Measurements from ENCODE around the gene SLC6A18.

SLC6A18 gene

DNA sequence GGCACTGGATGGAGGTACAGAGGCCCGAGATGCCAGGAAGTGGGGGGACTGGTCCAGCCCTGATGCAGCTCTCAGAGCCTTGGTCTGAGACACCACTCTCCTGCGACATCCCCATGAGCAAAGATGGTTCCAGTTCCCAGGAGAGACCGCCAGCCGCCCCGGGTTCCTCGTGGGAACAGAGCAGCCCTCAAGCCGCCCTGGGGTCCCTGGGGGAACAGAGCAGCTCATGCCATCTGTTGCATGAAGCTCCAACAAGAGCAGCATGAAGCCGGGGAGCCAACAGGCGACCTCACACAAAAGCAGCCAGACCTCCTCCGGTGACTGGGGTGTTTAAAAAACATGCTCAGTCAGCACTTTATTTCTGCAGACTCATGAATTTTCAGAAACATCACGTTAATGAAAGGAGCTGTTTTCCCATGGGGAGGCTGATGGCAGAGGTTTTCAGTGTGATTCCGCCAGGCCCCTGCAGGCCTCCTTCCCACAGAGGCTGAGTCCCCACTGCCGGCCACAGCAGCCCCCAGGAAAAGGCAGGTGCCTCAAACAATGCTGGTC, 6.2 kb downstream of the SLC6A18 start:
- DNase-seq (ENCODE audit: low spot score): no peak

DNA sequence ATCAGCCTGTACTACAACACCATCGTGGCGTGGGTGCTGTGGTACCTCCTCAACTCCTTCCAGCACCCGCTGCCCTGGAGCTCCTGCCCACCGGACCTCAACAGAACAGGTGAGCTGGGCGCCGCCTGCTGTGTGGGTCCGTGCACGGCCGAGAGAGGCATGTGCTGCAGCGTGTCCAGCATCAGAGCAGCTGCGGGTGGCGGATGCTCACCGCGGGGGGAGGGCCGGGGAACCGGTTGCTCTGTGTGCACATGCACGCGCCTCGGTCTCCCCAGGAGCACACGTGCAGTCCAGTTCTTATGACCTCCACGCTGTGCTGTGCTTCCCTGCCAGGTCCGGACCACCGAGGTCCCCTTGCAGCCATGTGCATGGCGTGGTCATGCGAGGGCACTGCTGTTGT, 7.6 kb downstream of the SLC6A18 start:
- no peak for DNase-seq (ENCODE audit: low spot score)

DNA sequence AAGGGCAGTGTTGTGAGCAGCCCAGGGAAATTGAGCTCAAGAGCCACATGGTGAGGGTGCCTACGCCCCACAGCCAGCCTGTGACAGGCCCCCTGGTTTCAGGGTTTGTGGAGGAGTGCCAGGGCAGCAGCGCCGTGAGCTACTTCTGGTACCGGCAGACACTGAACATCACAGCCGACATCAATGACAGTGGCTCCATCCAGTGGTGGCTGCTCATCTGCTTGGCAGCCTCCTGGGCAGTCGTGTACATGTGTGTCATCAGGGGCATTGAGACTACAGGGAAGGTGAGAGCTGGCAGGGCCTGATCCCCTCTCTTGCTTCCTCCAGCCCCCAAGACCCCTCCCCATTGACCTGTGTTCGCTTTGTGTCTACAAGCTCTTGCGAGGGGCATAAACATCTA, 10.2 kb downstream of the SLC6A18 start:
- DNase-seq (ENCODE audit: low spot score): no peak

DNA sequence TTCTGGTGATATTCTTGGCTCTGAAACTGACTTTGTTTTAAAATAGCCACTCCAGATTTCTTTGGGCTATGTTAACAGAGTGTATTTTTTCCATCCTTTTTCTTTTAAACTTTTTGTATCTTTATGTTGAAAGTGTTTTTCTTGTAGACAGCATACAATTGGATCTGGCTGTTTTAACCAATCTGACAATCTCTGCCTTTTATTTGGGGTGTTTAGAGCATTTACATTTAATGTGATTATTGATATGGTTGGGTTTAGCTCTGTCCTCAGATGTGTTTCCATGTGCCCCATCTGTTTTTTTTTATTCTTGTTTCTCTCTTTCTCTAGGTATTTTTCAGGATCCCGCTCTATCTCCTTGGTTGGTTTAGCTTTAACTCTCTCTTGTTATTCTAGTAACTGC, 10.7 kb downstream of the SLC6A18 start:
- DNase-seq (ENCODE audit: low spot score): no peak

DNA sequence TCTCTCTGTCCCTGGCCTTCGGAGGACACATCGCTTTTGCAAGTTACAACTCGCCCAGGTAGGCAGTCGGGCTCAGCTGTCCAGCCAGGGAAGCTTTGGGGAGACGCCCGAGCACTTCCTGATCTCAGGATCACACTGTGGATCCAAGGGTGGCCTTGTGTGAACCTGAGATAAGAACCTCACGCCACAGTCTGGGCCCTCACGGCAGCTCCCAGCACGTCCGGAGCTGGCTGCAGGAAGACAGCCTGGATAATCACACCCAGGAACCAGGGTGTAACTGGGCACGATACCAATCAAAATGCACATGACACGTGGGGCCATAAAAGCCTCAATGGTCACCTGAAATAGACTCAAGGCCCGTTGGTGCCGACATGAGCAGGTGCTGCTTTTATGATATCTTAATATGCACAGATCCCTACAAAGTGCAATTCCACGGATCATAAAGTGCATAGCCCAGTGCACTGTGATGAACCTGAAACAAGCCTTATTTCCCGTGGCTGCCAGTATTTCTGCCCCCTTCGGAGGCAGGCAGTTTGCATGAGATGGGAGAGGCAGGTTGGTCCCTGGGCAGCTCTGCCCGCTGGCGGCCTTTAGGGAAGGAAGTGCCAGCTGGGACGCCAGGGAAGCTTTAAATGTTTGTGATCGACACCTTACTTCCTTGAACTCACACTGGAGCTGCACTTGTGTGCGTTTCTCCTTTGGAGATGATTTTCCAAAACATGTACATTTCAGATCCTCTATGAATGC, 14.5 kb downstream of the SLC6A18 start:
- DNase-seq (ENCODE audit: low spot score): no peak

DNA sequence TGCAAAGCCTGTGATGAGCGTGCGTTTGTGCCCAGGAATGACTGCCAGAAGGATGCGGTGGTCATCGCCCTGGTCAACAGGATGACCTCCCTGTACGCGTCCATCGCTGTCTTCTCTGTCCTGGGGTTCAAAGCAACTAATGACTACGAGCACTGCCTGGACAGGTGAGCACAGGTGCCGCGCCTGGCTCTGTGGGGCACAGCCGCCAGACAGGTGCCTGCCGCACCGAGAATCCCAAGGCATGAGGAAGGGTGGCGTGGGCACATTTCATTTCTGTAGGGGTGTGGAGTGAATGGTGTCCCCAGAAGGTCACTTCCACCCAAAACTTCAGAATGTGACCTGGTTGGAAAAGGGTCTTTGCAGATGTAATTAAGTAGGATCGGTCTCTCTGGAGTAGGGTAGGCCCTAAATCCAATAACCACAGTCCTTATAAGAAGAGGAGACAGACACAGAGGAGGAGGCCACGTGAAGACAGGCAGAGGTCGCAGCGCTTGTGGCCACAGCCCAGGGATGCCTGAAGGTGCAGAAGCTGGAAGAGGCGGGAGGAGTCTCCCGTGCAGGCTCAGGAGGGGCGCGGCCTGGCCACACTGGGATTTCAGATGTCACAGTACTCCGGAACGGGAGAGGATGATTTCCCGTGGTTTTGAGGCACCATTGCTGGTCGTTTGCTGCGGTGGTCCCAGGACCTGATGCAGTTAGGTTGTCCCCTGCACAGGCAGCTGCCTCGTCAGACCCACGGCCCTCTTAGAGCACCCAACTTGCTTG, 15.5 kb downstream of the SLC6A18 start:
- no peak for DNase-seq (ENCODE audit: low spot score)

DNA sequence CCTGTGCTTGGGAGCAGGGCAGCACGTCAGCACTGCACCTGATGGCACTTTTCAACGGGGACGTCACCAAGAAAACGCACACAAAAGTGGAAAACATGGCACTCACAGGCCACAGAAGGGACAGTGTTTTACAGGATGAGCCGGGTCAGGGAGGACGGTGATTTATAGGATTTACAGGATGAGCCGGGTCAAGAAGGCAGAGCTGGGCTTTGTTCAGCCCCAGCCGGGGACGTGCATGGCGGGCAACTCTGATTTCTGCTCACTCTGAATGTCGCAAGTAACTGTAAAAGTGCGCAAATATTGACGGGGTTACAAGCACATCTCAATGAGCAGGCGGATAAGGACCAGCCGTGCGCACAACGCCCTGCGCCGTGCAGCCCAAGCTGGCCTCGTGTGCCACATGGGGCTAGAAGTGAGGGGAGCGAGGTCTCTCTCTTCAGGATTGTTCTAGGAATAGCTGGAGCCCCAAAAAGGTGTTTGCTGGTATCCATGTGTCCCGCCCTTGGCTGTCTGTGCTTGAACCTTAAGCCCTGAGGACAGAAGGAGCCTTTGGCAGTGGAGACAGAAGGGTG, 16.4 kb downstream of the SLC6A18 start:
- DNase-seq (ENCODE audit: low spot score): no peak

DNA sequence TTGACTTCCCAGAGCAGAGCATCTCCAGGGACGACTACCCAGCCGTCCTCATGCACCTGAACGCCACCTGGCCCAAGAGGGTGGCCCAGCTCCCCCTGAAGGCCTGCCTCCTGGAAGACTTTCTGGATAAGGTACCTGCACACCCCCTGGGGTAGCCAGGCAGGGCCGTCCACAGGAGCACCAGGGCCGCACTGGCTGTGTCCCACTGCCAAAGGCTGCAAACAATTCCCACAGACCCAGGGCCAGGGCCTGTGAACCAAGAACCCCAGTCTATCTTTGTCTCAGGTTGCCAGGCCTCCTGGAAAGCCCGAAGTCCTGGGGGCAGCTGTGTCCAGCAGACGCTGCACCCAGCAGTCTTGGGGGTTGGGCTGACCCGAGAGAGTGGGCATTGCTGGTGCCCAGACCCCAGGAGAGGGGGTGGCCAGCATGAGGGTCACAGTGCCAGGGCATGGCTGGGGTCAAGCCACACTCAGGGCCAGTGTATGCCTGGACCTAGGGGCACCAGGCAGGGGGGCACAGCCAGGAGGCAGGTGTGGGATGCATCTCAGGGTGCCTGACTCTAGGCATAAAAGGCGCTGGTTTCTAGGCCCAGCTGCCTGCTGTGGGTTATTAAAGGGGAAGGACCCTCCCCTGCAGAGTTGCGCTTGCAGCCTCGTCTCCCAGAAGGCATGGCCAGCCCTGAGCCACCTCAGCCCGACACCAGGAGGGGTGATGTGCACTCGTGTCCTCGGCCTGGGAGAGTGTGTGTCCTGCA, 17.7 kb downstream of the SLC6A18 start:
- DNase-seq (ENCODE audit: low spot score): no peak

DNA sequence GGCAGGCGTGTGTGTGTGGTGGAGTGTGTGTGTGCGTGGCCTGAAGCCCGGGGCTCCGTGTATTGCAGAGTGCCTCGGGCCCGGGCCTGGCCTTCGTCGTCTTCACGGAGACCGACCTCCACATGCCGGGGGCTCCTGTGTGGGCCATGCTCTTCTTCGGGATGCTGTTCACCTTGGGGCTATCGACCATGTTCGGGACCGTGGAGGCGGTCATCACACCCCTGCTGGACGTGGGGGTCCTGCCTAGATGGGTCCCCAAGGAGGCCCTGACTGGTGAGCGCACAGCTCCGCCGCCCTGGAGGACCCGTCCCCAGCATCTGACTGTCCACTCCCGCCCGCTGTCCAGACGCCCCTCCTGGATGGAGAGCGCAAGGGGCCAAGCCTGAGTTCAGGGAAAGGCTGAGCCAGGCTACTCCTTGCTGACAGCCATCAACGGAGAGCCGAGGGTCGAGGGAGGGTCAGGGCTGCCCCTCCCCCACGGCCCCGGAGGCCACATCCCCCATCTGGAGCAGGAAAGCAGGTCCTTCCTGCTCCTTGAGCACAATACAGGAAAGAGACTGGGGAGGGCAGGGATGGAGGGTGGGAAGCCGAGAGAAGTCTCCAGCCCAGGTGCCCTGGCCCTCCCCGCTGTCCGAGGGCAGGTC, 18.4 kb downstream of the SLC6A18 start:
- DNase-seq (ENCODE audit: low spot score): no peak

DNA sequence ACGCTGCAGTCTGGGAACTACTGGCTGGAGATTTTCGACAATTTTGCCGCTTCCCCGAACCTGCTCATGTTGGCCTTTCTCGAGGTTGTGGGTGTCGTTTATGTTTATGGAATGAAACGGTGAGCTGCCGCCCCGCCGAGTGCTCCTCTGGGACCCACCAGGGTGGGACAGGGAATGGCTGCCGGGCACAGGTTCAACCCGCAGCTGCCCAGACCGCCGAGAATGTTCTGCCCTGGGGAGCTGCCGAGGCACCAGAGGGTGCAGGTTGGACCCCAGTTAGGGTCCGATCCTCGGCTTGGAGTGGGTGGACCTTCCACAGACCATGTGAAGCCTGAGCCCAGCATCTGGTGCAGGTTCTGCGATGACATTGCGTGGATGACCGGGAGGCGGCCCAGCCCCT, 19.1 kb downstream of the SLC6A18 start:
- DNase-seq (ENCODE audit: low spot score): no peak

DNA sequence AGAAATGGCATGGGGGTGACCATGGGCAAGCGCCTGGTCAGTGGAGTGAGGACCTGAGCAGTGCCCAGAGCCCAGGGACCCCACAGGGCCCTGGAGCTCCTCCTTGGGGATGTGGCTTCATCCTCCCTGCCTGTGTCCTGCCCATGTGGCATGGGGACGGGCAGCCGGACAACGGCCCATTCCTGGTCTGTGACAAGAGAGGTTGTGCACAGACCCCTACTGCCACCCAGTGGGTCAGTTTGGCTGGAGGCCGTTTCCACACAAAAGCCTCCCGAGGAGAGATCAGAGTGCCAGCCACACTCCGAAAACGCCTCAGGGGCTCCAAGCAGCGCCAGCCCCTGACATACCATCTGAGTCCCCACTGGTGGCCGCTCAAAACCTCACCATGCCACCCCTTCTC, 19.8 kb downstream of the SLC6A18 start:
- no peak for DNase-seq (ENCODE audit: low spot score)

DNA sequence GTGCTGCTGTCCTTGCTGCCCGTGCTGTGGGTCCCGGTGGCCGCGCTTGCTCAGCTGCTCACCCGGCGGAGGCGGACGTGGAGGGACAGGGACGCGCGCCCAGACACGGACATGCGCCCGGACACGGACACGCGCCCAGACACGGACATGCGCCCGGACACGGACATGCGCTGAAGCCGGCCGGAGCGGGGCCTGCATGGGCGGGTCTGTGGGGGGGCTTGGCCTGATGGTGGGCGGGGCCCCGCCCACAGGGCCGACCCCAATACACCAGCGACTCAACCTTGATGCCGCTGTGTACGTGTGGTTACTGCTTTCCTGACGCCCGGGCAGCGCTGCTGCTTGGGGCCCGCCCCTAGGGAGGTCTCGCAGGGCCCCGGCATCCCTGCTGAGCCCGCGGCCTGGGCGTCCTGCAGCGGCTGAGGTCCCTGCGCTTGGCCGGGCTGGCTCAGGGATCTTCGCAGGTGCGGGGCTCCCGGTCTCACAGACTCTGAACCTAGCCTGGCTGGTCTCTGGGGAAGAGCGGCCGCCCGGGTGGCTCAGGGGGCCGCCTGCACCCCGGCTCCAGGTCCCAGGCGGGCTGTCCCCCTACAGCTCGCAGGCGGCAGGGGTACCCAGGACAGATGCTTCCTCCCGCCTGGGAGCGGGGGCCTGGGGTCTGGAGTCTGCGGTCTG, 20.9 kb downstream of the SLC6A18 start:
- no peak for DNase-seq (ENCODE audit: low spot score)

DNA sequence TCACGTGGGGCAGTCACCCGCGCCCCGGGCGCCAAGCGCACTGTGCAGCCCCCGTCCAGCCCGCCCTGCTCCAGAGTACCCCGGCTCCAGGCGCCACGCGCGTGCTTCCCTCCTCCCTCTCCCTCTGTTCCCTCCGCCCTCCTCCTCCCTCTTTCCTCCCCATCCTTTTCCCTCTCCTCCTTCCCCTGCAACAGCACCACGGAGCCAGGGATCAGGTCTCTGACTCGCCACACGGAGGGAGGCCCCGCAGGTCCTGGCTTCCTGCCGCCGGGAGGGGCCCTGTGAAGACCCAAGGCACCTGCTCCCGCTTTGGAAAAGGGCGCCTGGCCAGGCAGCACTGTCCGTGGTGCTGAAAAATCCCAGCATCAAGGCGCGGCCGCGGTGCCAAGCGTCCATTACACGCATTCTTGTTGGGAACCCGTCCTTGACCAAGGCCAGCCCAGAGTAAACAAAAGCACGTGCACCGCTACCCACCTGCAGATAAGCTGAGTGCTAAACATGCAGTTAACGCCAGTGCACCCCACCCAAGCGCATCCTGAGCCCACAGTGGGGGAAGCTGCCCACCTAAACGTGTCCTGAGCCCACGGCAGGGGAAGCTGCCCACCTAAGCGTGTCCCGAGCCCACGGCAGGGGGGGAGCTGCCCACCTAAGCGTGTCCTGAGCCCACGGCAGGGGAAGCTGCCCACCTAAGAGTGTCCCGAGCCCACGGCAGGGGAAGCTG, 21.7 kb downstream of the SLC6A18 start:
- DNase-seq (ENCODE audit: low spot score): peak; percentile 85

DNA sequence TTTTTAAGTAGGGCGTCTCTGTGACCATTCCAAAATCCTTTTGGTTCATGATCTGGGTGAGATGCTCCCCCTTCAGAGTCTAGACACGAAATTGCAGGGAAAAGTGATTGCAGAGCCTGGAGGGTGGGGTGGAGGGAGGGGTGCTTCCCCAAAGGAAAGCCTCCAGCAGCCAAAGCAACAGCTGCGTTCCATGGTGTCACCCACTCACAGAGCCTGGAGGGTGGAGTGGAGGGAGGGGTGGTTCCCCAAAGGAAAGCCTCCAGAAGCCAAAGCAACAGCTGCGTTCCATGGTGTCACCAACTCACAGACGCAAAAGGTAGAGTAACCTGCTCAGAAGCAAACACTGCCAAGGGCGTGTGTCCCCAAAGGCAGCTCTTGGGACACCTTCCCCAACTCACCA, 22.6 kb downstream of the SLC6A18 start:
- no peak for DNase-seq (ENCODE audit: low spot score)

DNA sequence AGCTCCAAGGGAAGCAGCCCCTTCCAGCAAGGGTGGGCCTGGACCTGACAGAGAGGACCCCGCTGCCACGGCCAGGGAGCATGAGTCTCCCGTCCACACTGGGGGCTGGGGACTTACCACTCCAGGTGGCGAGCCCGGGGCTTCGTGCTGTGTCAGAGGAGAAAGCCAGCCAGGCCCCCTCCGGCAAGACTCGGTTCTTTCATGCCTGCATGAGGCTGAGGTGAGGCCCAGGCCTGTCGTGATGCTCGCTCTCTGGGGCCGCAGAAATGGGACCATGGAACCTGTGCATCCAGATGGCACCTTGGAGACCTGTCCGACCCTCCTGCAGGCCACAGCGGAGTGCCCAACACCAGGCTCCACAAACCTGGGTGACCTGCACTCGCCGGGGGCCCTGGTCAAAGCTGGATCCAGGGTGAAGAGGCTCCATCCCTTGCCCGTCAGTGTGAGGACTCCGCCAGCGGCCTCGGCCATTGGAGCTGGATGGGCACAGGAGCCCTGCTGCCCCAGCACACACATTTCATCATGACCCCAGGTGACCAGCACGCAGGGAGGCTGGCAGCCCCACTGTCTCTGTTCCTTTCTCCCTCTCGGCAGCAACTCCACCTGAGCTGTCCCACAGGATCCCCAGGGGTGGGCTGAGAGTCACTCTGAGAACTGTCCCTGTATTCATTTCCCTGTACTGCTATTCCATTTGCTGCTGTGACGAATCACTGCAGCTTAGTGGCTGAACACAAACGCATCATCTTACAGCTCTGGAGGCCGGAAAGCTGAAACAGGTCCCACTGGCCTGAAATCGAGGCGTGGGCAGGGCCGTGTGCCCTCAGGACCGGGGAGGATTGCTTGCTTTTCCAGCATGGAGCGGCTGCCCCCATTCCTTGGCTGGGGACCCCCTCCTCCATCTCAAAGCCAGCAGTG, 24.4 kb downstream of the SLC6A18 start:
- no peak for DNase-seq (ENCODE audit: low spot score)

DNA sequence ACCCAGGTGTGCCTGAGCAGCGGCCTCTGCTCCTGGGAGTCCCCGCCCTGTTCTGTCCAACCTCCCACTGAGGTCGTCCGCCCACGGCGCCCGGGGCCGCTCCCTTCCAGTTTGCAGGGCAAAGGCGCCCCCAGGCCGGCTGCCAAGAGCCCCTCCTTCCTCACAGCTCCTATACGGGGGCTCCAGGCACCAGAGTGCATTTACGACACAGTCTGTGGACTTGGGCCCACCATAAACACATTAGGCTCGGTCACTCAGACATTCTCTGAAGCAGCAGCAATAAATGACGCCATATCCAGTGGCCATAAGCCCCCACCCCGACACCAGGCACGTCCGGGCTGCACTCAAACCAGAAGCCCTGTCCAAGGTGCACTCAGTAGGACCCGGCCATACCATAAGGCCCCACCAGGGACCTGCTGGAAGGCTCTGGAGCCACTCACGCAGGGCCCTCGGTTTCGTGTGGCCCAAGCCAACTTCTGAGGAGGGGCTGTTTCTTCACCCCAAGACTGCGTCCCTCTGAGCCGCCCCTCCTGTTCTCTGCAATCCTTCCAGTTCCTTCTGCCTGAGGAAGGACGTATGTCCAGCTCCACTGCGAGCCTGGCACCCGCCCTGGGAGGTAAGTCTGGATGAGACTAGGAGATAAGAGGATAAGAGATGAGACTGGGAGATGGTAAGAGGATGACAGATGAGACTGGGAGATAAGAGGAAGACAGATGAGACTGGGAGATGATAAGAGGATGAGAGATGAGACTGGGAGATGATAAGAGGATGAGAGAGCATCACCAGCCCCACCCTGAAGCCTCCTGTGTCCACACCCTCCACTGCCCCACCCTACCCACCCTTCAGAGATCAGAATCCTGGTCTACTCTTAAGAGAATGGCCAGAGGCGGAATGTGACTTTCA, 26.7 kb downstream of the SLC6A18 start:
- DNase-seq (ENCODE audit: low spot score): no peak

DNA sequence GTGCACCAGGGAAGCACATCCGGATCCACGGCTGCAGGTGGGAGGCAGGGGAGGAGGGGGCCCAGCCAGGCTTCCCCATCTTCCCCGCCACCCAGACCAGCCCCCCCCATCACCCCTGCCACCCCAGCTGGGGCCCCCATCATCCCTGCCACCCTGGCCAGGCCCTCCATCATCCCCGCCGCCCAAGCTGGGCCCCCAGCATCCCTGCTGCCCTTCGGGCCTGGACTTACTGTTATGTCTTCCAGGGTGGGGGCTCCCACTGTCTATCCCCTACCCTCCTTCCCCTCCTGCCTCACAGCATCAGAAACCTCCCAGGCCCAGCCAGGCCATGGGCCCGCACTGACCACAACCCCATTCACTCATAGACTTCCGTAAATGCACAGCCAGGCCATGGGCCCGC, 27.5 kb downstream of the SLC6A18 start:
- no peak for DNase-seq (ENCODE audit: low spot score)

DNA sequence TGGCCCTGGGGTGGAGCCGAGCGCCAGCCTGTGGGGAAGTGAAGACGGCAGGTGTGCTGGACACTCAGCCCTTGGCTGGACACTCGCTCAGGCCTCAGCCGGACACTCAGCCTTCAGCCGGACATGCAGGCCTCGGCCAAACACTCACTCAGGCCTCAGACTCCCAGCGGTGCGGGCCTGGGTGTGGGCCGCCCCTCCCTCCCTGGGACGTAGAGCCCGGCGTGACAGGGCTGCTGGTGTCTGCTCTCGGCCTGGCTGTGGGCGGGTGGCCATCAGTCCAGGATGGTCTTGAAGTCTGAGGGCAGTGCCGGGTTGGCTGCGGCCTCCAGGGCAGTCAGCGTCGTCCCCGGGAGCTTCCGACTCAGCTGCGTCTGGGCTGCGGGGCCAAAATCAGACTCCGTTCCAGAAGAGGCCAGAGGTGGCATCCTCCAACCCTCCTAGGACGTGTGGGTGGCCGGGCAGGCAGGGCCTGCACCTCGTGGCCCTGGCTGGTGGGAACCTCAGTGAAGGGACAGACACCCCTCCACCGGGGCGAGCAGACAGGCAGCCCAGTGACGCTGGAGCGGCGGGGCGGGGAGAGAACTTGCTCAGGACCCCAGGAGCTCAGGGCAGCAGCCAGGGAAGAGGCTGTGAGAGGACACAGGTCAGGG, 28.4 kb downstream of the SLC6A18 start:
- DNase-seq (ENCODE audit: low spot score): no peak

Data from left forelimb (tissue), 1 donor.